Measurements from ENCODE around the gene NSMCE1.
A peak's percentile ranks its signal among the peaks of the same experiment; 100 is the strongest.

The NSMCE1 gene, protein sequence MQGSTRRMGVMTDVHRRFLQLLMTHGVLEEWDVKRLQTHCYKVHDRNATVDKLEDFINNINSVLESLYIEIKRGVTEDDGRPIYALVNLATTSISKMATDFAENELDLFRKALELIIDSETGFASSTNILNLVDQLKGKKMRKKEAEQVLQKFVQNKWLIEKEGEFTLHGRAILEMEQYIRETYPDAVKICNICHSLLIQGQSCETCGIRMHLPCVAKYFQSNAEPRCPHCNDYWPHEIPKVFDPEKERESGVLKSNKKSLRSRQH

GRCh38 chr16:27268376-27269299, at the start of gene NSMCE1:
NSMCE1 (minus strand) TSS chr16:27268772; CDS start chr16:27257570, 11,202 bp downstream.
- DNase-seq: peak; percentile 98

DNA sequence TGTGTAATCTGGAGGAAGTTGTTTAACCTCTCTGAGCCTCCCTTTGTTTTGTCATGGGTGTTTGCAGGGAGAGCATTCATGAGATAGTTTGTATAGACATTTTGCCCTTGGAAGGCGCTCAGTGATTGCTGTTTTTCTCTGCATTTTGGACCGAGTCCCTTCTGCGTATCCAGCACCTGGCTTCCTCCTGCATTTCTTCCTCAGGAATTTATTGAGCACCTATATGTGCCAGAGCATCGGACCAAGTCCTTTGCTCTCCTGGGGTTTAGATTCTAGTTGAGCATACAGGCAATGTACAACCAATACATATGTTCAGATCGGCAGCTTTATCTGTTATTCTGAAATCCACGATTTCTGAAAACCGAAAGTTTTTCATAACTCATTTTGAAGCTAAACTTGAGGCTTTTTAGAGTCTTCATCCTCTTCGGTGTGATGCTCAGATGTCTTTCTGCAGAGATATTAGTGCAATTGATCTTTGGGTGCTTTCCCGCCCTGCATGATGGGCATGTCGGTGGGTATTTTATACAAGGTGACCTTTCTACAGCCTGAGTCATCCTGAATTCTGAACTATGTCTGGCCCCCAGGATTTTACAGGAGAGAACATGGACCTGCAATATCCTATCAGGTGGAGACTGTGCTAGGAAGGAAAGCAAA, 49.3 kb upstream of the NSMCE1 start:
- peak; percentile 73 for DNase-seq

GRCh38 chr16:27317320-27317719, 48.7 kb upstream of the NSMCE1 start:
- no peak for DNase-seq

- peak; percentile 64 for DNase-seq
Observed at GRCh38 chr16:27316038-27316680, 47.6 kb upstream of the NSMCE1 start.

DNA sequence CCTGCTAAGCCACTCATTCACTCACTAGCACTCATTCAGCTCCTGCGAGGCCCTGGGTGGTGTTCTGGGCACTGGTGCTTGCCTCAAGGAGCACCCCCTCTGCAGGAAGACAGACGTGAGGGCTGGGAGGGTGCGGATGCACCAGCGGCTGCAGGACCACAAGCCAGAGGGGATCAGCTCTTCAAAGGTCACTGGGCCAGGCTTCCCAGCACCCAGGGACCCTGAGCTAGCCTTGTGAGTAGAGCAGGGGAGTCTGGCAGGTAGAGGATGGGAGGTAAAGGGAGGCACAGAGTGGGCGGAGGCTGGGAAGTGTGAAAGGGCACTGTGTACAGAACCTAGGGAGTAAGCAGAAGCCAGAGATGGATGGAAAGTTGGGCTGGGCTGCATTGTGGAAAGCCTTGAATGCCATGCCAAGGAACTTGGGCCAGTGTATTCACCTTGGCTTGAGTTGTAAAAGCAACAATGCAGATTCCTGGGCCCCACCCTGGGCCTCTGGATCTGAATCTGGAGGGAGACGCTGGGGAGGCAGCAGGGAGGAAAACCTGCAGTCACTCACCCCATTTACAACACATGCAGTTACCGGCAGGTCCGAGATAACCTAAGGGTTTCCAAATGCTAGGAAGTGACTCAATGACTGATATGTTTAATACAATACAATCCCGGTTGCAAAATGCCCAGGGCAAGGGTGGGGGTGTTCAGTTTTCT, 46.9 kb upstream of the NSMCE1 start:
- peak; percentile 79 for DNase-seq

DNA sequence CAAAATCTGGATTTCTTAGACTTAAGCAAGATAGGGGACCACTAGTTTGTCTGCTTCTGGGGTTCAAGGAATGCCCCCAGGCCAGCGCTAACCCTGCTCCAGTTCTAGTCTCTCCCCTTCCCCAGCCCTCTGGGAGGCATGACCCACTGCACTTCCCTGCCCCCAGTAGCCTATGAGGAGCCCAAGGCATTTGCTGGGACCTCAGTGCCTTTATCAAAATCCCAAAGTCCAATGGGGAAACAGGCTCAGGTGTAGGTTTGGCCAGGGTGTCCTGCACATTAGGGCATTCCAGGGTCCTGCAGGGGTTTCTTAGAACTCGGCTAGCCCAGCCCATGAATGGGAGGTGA, 46.4 kb upstream of the NSMCE1 start:
- no peak for DNase-seq

GRCh38 chr16:27314161-27314723, 45.7 kb upstream of the NSMCE1 start:
- peak; percentile 65 for DNase-seq

GRCh38 chr16:27313422-27314160, 45.0 kb upstream of the NSMCE1 start, which contains the start of gene IL4R:
IL4R (plus strand) TSS chr16:27313974; CDS start chr16:27340204, 26,230 bp downstream.
- DNase-seq: peak; percentile 66

DNA sequence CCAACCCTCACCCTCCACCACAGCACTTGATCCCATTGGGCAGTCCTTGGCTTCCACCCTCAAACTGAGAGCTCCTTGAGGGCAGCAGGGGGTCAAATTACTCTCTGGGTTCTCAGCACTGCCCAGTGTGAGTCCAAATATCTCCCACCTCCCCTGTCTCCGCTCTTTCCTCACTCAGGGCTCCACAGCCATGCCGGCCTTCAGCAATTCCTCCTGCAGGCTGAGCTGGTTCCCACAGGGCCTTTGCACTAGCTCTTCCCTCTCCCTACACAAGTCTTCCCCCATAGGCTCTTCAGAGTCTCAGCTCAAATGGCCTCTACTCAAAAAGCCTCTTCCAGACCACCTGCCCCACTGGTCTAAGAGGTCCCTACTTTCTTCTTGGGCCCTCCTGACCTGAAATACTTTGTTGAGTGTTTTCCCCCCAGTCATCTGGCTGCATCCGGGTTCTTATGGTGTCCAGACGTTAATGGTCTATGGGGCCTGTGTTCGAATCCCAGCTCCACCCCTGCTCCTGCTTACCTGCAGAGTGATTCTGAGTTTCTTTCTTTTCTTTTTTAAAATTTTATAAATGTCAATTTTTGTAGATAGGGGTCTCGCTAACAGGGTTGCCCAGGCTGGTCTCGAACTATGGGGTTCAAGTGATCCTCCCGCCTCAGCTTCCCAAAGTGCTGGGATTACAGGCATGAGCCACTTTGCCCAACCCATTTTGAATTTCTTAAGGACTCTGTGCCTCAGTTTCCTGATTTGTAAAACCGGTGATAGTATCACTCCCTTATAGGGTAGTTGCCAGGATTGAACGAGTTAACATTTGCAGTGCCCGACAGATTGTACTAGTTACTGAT, 44.2 kb upstream of the NSMCE1 start:
- no peak for DNase-seq

DNA sequence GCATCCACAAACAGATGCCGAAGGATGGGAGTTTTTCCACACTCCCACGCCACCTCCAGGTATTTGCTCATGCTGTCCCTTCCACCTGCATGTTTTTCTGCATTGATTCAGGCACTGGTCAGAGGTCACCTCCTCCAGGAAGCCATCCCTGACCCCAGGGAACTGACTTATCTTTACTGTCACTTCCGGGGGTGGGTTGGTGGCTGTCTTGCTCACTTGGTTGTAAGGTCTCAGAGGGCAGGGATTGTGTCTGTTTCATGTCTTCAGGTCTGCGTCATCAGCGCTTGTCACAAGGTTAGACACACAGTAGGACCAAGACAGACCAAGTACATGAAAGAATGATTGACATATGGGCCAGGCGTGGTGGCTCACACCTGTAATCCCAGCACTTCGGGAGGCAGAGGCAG, 43.3 kb upstream of the NSMCE1 start:
- no peak for DNase-seq

DNA sequence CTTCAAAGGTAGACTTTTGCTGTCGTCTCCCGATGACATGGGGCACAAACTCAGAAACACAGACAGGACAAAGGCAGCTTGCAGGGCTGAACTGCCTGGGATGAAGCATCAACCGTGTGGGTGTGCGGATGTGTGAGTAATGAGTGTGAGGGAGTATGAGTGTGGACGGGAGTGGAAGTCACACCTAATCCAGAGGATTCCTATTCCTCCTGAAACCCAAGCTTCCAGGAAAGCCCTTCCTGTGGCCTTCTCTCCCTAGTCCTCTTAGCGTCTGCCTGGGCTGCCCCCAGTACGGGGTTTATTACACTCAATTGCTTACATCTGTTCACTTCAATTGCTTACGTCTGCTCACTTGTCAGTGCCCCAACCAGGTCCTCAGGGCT, 42.9 kb upstream of the NSMCE1 start:
- no peak for DNase-seq

DNA sequence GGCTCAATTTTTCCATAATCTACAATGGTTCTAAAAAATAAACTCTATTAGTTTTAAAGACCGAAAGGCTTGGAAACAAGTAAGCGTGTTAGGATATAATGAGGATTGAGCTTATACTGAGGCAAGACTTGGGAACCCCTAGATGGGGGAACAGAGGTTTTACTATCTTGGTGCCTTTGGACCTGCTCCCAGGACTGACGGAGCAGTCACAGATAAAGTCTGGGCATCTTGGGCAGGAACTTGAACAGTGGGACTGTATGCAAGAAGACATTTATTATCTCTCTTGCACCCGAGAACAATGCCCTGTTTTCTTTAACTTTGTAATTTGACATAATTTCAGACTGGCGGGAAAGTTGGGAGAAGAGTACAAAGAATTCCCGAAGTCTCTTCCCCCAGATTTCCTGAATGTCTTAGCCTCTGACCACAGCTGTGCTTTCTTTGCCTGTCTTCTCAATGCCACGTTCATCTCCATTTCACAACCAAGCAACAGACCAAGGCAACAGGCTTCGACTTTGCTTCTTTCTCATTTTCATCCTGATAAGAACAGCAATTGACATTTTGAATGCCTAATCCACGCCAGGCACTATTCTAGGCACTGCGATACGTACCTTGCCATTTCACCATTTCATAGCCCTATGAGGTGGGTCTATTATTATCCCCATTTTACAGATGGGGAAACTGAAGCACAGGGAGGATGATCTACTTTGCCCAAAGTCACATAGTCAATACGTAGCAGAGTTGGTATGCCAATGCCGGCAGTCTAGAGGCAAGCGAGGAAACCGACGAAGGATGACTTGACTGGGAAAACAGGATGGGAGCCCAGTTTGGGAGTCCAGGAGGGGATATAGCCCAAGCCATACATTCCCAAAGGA, 42.2 kb upstream of the NSMCE1 start:
- DNase-seq: no peak

DNA sequence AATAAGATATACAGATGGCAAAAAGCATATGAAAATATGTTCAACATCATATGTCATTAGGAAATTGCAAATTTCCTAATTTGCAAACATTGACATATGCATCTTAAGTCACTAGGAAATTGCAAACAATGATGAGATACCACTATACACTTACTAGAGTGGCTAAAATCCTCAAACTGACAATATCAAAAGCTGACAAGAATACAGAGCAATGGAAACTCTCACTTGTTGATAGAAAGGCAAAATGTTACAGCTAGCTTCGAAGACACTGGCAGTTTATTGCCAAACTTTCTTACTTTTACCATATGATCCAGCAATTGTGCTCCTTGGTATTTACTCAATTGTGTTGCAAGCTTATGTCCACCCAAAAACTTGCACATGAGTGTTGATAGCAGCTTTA, 40.2 kb upstream of the NSMCE1 start:
- no peak for DNase-seq

- DNase-seq: no peak
Observed at GRCh38 chr16:27305839-27306442, 37.4 kb upstream of the NSMCE1 start.

- DNase-seq: no peak
Observed at GRCh38 chr16:27304881-27305745, 36.5 kb upstream of the NSMCE1 start.

DNA sequence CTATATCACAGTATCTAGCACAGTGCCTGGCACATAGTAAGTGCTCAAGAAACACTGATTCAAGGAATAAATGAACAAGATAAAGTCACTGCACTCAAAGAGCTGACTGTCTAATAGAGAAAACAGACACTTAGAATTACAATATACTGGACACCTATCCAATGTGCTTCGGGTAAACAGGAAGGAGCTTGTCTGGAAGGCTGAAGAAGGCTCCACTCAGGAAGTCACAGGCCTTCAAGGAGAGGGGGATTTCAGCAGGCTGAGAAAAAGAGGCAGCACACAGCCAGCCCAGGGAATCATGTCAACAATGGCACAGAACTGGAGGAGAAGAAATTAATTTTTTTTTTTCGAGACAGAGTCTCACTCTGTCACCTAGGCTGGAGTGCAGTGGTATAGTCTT, 35.5 kb upstream of the NSMCE1 start:
- DNase-seq: no peak

- no peak for DNase-seq
Observed at GRCh38 chr16:27303256-27304100, 34.9 kb upstream of the NSMCE1 start.
